GM18511 (cell line): ENCODE data around the gene ERAL1.
A peak's percentile ranks its signal among the peaks of the same experiment; 100 is the strongest.
"Not testable (repeated sequence)": the region's sequence is repeated elsewhere in the genome, so short reads cannot be mapped to it uniquely, and the experiment has no call there.

Experiments
- ATAC-seq: cut with Tn5 transposase; IDR thresholded peaks from one replicate; pipeline ENCODE4 v1.9.1; 2021; ENCODE audit warnings: mild to moderate bottlenecking, moderate library complexity; ENCODE audit not compliant: unreplicated experiment

The ERAL1 gene

GRCh38 chr17:28878158-28878910, 23.5 kb downstream of the ERAL1 start:
- no peak for ATAC-seq

DNA sequence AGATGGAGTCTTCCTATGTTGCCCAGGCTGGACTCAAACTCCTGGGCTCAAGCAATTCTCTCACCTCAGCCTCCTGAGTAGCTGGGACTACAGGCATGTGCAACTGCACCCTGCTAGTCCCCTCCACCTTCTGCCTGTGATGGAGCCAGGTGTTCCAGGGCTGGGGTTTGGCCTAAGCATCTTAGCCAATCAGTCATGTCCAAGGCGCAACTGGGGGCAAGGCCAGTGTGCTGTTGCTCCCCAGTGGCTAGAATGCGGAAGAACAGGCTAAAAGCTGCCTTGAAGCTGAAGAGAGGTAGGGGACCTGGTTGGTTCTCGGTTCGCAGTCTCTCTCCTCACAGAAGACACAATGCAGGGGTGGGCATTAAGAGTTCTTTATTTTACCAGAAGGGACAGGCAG, 24.2 kb downstream of the ERAL1 start:
- ATAC-seq = no peak

DNA sequence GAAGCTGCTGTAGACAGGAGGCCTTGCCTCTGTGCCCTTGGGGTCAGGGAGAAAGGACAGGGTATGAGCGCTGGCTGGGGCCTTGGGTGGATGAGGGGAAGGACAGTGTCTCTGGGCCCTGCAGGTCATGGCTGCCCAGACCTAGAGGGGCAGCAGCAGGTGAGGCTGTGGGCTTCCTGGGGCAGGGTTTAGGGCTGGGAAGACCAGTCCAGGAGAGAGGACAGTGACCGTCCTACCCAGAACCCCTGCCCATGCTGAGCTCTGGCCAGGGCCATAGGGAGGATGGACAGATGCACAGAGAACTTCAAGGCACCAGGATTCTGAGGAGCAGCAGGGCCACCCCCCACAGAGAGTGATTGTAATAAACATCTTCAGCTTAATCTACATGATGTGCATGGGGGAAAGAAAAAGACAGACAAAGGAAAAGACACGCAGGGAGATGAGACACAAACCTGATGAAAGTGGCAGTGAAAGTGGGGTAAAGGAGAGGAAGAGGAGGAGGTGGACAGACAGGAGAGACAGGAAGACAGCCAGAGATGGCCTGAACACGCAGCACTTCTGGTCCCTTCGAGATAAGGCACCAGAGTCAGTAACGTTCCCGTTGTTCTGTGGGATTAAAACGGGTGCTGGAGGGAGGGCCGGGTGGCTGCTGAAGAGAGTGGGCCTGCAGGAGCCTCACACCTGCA, 25.2 kb downstream of the ERAL1 start:
- ATAC-seq = no peak

- ATAC-seq = no peak
Observed at GRCh38 chr17:28880572-28880945, 25.7 kb downstream of the ERAL1 start.

- ATAC-seq = no peak
Observed at GRCh38 chr17:28881533-28882056, 26.8 kb downstream of the ERAL1 start.

DNA sequence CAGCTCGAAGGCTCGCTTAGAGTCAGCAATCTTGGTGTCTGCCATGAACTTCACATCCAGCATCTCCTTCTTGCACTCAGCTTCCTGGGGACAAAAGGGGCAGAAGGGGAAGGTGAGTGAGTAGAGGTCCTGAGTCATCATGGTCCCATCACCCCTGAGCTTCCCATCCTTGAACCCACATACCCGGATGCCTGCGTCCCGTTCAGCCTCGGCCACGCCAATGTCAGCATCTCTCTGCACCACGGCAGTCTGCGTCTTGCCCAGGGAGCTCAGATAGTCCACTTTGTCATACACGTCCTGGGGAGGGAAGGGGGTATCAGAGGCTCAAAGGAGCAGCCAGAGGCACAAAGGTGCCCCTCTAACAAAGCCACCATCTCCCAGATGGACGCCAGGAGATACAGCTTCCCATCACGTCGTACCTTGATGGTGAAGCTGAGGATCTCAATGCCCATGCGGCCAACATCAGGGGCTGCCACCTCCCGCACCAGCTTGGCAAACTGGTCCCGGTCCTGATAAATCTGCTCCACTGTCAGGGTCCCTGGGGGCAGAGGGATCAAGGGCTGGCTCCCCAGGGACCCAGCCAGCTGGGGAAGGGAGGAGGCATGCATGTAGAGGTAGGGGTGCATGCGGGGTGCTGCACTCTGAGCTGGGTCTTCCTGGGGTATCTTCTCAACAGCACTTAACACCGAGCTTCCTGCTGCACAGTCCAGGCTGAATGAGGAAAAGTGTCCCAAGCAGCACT, 27.5 kb downstream of the ERAL1 start:
- ATAC-seq = no peak

DNA sequence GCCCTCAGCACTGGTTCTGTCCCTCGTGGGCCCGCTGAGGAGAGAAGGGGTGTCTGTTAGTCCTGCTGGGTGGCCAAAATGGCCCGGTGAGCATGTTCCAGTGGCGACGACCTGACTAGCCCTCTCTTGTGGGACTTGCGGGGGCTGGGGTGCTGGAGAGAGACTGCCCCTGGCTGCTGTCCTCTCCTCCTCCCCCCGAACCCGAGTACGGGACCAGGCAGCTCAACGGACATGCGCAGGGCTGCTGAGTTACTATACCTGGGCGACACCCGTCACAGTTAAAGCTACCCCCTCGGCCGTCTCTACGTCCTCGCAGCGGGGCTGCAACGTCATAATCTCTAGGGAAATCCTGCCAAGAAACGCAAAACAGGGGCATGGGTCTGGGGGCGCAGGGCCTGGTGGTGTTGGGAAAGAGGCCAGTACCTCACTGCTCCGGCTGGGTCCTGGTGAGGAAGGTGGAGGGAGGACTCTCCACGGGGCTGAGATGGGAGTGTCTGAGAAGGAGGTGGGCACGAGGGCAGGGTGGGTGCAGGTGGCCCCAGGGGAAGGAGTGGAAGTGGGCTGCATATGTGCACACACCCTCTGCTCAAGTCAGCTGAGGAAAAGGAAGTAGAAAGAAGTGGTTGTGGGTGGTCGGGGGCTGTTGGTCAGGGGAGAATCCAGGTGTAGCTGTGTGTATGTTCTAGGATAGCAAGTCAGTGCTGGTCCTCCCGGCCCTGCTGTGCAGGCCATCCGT, 29.3 kb downstream of the ERAL1 start:
- ATAC-seq = no peak

DNA sequence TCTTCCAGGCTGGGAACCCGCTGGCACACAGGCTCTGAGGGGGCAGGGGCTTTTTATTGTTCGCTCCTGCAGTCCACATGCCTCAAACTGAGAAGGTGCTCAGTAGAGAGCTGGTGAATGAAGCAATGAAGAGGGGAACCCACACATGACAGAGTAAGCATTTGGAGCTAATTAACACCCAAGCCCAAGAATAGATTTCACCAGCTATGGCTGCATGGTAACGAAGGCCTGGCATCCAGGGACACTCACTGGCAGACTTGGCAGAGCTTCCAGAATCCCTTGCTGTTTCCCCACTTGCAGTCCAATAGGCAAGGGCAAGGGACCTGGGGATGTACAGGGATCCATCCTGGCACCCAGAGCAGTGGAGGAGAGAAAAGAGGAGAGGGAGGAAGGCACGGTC, 30.5 kb downstream of the ERAL1 start:
- ATAC-seq = no peak

GRCh38 chr17:28885951-28886350, 31.1 kb downstream of the ERAL1 start:
- ATAC-seq = no peak

GRCh38 chr17:28887871-28888471, 33.2 kb downstream of the ERAL1 start:
- ATAC-seq = no peak

- no peak for ATAC-seq
Observed at GRCh38 chr17:28888832-28889231, 34.0 kb downstream of the ERAL1 start.

DNA sequence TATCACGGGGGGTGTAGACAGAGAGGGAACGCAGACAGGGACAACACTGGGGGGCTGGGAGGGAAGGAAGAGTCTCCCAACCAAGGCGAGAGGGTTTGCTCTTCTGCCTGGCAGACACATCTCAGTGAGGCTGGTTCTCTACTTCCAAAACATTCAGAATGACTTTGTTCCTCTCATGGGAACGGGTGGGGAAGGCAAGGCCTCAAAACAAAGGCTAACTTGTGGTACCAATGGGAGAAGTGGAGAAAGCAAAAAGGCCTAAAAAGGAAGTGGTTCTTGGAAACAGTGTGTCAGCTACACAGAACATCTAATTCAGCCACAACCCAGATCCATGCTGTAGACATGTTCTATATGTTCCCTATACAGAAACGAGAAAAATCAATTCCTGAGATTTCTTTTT, 35.2 kb downstream of the ERAL1 start:
- ATAC-seq = no peak

GRCh38 chr17:28891201-28891600, 36.4 kb downstream of the ERAL1 start:
- ATAC-seq = no peak

DNA sequence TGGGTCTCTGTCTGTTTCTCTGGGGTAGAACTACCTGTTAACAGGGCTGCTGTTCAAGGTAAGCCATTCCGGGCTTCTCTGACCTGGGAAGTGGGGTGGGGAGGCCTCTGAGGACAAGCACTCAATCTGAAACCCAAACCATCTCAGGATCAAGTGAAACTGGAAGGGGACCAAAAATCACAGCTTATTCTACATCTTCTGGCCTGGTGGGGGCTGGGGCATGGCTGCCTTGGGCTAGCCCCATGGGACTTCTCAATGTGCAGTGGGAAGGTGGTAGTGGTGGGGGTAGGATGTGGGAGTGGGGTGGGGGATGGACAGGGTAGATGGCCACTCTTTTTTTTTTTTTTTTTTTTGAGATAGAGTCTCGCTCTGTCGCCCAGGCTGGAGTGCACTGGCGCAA, 37.2 kb downstream of the ERAL1 start:
- ATAC-seq = no peak

DNA sequence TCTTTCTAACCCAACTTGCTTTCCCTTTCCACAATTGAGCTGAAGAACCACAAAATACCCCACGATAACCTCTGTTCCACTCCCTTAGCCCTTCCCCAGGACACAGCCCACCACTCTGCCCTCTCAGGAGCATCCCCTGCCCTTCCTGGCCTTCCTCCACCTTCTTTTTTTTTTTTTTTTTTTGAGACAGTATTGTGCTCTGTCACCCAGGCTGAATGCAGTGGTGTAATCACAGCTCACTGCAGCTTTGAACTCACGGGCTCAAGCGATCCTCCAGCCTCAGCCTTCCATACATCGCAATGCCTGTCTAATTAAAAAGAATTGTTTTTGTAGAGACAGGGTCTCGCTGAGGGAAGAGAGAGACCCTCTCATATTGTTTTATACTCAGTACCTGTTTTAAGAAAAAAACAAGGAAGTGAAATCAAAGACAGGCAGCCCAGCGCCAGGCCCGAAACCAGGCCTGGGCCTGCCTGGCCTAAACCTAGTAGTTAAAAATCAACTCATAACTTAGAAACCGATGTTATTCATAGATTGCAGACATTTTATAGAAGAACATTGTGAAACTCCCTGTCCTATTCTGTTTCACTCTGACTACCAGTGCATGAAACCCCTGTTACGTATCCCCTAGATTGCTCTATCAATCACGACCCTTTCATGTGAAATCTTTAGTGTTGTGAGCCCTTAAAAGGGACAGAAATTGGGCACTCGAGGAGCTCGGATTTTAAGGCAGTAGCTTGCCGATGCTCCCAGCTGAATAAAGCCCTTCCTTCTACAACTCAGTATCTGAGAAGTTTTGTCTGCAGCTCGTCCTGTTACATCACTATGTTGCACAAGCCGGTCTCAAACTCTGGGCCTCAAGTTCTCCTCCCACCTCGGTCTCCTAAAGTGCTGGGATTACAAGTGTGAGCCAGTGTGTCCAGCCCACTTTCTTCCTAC, 38.7 kb downstream of the ERAL1 start:
- not testable (repeated sequence) for ATAC-seq

DNA sequence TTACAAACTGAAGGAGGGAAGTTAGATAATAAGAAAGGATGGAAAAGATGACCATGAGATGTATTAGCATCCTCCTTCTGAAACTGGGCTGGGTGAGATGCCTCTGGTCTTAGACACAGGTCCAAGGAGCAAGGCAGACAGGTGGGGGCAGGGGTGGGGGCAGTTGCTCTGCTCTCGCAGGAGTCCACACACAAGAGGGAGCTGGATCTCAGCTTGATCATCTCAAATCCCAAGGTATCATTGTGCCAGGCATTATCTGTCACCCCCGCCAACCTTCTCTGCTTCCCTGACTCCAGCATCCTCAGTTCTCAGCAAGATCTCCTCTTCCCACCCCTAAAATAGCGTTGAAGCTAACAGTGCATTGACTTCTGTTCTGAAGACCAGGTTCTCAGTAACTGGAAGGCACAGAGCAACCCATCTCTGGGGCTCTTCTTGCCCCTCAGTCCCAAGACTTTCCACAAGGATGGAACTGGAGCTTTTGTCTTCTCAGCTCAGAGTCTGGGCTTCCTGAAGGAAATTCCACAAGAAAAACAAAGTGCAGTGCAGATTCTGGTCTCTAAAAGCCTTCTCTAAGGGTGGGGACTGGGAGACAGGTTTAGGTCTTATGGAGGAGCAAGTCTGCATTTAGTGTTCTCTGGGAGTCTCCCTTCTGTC, 41.1 kb downstream of the ERAL1 start:
- ATAC-seq = no peak

- ATAC-seq = no peak
Observed at GRCh38 chr17:28896491-28896883, 41.7 kb downstream of the ERAL1 start.

DNA sequence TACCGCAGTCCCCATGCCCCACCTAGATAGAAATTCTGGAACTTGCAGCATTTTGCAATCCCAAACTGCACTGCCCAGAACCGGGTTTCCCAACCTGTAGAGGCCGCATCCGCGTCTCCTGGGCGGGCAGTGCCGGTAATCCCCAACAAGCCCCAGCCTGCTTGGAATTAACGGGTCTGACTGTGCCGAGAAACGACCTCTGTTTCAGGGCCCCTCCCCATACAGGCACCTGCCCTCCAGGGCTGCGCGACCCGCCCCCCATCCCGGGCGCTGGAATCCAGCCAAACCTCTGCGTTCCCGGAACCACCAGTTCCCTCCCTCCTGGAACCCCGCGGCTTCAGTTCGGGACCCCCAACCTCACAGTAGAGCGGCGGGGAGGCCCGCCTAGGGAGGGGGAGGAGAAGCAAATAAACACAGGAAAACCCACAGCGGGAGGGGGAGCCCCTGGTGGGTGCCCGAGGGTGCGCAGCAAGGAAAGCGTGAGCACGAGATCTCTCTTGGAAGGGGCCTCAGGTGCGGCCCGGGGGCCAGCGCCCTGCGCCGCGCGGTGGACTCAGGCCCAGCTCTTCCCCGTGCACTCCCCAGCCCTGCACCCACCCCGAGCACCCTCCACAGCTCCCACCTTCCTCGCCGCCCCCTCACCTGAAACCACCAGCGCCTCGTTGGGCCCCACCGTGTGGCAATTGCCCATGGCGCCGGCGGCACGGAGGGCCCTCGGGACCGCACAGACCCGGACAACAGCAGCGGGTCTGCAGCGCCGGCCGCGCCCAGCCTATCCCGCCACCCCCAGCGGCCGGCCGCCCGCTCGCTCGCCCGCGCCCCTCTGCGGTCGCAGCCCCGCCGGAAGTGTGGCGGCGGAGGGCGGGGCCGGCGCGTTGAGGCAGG, 42.3 kb downstream of the ERAL1 start, which contains the start of gene FLOT2:
FLOT2 (minus strand) TSS at position 850 of the 885 bp plus-strand sequence; CDS start at position 691, 159 bp downstream.
- ATAC-seq = peak; percentile 35
